Subcutaneous abdominal adipose tissue (tissue), 5 donors: ENCODE data around the gene TRIO.

Experiments used
- H3K27ac ChIP-seq: one replicate; pipeline ENCODE4 v1.7.0; 2013; ENCODE audit warnings: low read depth, mild to moderate bottlenecking, inconsistent platforms, low read length, moderate library complexity
- H3K27me3 ChIP-seq, 5 donors: one replicate each; pipeline ENCODE4 v1.7.0; 2013; ENCODE audit warnings: low read length in 5 of 5, inconsistent platforms in 1 of 5; ENCODE audit not compliant: control insufficient read depth in 5 of 5, insufficient read depth in 4 of 5
- H3K36me3 ChIP-seq, 5 donors: one replicate each; pipeline ENCODE4 v1.7.0; 2013; ENCODE audit warnings: low read length in 5 of 5; ENCODE audit not compliant: control insufficient read depth in 5 of 5, insufficient read depth in 5 of 5
- H3K4me1 ChIP-seq, 5 donors: one replicate each; pipeline ENCODE4 v1.7.0; 2013; ENCODE audit warnings: low read length in 5 of 5, mild to moderate bottlenecking in 3 of 5, moderate library complexity in 1 of 5; ENCODE audit not compliant: control insufficient read depth in 5 of 5, insufficient read depth in 5 of 5
- H3K4me3 ChIP-seq, 5 donors: one replicate each; pipeline ENCODE4 v1.7.0; 2013; ENCODE audit warnings: low read length in 5 of 5, low read depth in 1 of 5
- H3K9ac ChIP-seq, 5 donors: one replicate each; pipeline ENCODE4 v1.7.0; 2013; ENCODE audit warnings: low read length in 5 of 5, mild to moderate bottlenecking in 4 of 5, moderate library complexity in 3 of 5
- H3K9me3 ChIP-seq, 5 donors: one replicate each; pipeline ENCODE4 v1.7.0; 2013; ENCODE audit warnings: low read length in 5 of 5; ENCODE audit not compliant: control insufficient read depth in 5 of 5
- donor health status: healthy.
- donor health status: healthy.
- donor health status: healthy.
- donor health status: healthy.
- donor health status: healthy.

TRIO gene

DNA sequence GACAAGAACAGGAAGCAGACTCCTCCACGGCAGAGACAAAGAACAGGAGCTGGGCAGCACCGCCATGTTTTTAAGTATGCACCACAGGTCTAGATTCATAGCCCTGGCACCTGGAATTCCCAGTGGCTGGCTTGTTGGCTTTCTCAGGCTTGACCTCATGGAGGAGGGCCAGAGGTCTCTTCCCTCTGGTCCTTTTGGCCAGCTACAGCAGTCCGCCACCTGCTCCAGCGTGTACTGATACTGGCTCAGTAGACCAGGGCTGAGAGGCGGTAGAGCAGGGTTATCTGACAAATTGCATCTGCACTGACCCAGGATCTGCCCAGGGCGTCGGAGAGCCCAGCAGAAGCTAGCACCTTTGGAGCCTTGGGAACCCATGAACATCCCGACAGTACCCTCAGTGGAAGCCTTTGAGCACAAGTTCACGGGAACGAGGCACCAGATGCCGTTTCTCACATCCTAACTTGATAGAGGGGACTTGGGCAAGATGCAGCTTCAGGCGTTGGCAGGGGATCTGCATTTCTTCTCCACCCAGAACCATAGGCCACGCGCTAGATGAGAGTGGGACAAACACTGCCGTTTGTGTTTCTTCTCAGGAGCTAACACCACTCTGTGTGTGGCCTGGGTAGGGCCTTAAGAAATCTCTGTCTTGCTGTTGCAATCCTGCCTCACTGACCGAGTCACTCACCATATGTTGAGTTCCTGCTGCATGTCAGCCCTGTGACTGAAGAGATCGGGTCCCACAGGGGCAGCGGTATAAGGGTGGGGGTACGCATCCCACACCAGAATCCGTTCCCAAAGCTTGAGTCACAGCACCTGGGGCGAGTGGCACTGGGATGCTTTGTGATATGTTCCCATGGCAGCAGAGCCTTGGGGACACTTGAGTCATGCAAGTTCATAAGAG lies 348.1 kb downstream of the TRIO start:
- Histone ChIP-seq H3K4me1 (peaks cover 10 to 38% (median 24%) of the 10 kb centered on the region in 5 donors), H3K9me3 (no peaks in the 10 kb centered on the region), H3K9ac (peak overlapping the region in 1 of 5 donors; percentile 33), H3K27ac (peak overlapping the region; percentile 43), H3K27me3 (no peaks in the 10 kb centered on the region), H3K4me3 (no peak overlapping the region), H3K36me3 (peaks cover 0 to 87% (median 74%) of the 10 kb centered on the region in 5 donors)

DNA sequence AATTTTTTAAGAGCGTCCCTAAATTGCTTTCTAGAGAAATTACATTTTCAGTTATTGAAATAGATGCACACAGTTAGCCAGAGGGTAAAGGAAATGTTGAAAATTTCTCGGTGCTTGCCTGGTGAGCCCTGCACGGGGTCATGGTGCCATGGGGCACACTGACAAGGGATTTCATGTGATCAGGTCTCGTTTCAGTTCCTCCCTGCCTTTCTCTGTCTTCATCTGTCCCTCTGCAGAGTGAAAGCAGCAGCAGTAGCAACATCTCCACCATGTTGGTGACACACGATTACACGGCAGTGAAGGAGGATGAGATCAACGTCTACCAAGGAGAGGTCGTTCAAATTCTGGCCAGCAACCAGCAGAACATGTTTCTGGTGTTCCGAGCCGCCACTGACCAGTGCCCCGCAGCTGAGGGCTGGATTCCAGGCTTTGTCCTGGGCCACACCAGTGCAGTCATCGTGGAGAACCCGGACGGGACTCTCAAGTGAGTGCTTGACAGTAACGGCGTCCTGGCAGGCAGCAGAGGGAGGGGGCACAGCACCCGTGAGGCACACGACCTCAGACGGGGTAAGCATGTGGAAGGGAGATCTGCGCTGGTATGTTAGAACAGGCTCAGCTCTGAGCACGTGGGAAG lies 349.3 kb downstream of the TRIO start:
- peaks cover 10 to 38% (median 24%) of the 10 kb centered on the region in 5 donors for H3K4me1 ChIP-seq
- H3K27me3 ChIP-seq: no peaks in the 10 kb centered on the region
- H3K27ac ChIP-seq: no peak overlapping the region
- H3K36me3 ChIP-seq: peaks cover under 1 to 89% (median 77%) of the 10 kb centered on the region in 5 donors
- H3K9me3 ChIP-seq: no peaks in the 10 kb centered on the region
- H3K4me3 ChIP-seq: no peak overlapping the region
- no peak overlapping the region for H3K9ac ChIP-seq

DNA sequence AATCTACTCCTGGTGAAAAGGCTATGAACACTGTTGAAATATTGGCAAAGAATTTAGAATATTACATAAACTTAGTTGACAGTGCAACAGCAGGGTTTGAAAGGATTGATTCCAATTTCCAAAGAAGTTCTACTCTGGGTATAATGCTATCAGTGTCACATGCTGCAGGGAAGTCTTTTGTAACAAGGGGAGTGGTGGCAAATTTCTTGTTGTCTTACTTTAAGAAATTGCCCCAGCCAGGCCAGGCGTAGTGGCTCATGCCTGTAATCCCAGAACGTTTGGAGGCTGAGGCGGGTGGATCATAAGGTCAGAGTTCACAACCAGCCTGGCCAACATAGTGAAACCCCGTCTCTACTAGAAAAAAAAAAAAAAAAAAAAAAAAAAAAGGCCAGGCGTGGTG lies 352.2 kb downstream of the TRIO start:
- Histone ChIP-seq H3K27ac (peak overlapping the region; percentile 38), H3K36me3 (peaks cover 3 to 89% (median 78%) of the 10 kb centered on the region in 5 donors), H3K4me1 (peaks cover 8 to 33% (median 21%) of the 10 kb centered on the region in 5 donors), H3K9ac (no peak overlapping the region), H3K9me3 (no peaks in the 10 kb centered on the region), H3K27me3 (no peaks in the 10 kb centered on the region), H3K4me3 (no peak overlapping the region)

DNA sequence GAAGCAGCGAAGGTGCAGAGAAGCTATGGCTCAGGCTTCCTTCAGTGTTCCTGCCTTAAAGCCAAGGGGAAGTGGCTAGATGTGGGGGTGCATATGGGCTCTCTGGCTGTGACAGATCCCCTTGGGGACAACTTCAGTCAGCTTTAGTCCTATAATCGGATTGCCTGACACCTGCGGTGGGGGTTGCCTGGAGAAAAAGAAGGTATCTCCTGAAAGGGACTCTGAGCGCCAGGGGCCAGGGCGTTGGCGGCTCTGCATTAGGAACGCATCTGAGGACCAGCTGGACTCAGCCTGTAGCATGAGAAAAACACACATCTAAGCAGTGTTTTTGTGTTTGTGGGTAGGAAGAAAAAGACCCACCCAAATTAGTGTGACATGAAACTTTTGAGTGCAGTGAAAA lies 354.2 kb downstream of the TRIO start:
- Histone ChIP-seq H3K9me3 (no peaks in the 10 kb centered on the region), H3K4me1 (peaks cover 0 to 14% (median 6%) of the 10 kb centered on the region in 5 donors), H3K36me3 (peaks cover 3 to 90% (median 77%) of the 10 kb centered on the region in 5 donors), H3K27ac (no peak overlapping the region), H3K27me3 (no peaks in the 10 kb centered on the region), H3K9ac (no peak overlapping the region), H3K4me3 (no peak overlapping the region)

DNA sequence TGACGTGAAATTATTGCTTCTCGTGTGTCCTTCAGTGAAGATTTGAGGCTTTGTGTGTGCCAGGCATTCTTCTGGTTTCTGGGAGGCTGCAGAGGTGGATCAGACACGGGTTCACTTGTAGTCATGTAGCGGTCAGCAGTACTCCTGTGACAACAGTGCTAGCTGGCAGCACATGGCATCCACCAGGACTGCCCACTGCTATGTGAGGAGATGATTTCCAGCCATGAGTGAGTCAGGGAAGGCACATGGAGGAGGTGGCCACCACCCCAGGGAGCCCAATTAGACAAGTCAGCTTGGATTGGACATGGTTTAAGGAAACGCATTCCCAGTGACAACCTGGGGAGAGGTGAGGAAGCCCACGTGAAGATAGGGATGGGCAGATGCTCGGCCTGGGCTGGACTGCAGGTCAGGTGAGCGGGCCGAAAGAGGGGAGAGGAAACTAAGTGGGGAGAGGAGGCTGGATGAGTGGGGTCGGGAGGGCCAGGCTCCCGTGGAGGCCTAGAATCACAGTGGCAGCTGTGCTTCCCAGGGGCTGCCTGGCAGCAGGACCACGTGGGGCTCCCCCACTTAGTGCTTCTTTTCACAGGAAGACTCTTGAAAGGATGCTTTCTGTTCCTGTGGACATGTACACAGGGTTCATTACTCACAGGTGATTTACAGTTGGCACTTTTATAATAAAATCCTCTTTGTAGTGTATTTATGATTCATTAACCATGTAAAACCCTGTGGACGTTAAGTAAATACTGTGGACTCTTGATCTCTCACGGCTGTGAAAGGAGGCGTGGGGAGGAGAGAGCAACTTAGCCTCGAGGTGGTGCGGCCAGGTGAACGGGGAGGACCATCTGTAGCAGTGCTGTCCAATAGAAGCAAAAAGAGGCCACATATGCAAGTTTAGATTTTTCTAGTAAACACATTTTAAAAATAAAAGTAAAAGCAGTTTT lies 358.5 kb downstream of the TRIO start:
- H3K4me1 ChIP-seq: peaks cover 0 to 4% (median 0%) of the 10 kb centered on the region in 5 donors
- H3K9me3 ChIP-seq: no peaks in the 10 kb centered on the region
- H3K36me3 ChIP-seq: peaks cover 3 to 97% (median 85%) of the 10 kb centered on the region in 5 donors
- H3K9ac ChIP-seq: no peak overlapping the region
- H3K4me3 ChIP-seq: no peak overlapping the region
- no peaks in the 10 kb centered on the region for H3K27me3 ChIP-seq
- no peak overlapping the region for H3K27ac ChIP-seq

DNA sequence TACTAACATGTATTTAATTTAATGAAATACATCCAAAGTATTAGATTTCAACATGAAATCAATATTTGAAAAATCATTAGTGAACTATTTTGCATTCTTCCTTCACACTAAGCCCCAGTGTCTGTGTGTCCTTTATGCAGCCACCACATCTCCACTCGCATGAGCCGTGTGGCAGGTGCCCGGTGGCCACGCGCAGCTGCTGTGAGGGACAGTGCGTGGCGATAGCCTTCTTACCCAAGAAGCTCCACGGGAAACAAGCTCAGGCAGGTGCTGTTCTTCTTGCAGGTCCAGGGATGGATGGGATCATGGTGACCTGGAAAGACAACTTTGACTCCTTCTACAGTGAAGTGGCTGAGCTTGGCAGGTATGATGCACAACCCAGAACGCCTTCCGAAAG lies 359.1 kb downstream of the TRIO start:
- H3K4me1 ChIP-seq: peaks cover 0 to 4% (median 0%) of the 10 kb centered on the region in 5 donors
- peaks cover 3 to 97% (median 85%) of the 10 kb centered on the region in 5 donors for H3K36me3 ChIP-seq
- H3K27me3 ChIP-seq: no peaks in the 10 kb centered on the region
- no peak overlapping the region for H3K27ac ChIP-seq
- H3K9ac ChIP-seq: no peak overlapping the region
- no peak overlapping the region for H3K4me3 ChIP-seq
- no peaks in the 10 kb centered on the region for H3K9me3 ChIP-seq

DNA sequence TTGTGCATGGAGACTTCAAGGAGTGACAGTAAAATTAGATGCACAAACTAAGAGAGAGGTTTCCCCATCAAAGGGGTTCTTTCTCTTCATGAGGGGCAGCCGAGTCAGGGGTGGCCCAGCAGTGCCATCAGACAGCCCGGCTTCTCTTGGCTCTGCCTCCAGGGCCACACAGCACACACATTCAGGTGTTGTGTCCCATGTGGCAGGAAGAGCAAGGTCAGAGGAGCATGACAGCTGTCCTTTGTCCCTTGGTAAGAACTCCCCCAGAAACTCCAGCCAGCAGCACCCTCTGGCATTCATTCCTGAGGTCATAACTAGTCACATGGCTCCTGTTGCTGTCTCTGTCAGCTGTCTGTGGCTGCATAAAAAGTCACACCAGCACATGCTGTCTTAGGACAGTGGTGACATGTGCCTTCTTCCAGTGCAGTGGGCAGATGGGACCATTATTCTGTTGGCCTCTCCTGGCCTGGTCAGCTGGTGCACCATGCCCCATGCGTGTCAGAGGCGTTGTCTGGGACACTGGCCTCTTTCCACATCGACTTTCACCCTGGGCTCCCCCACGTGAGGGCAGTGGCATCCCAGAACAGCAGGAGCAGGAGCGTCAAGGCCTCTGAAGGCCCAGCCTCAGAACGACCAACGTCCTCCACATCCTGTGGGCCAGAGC lies 360.0 kb downstream of the TRIO start:
- Histone ChIP-seq H3K4me1 (peaks cover 0 to 4% (median 0%) of the 10 kb centered on the region in 5 donors), H3K27ac (no peak overlapping the region), H3K4me3 (no peak overlapping the region), H3K36me3 (peaks cover 0 to 97% (median 85%) of the 10 kb centered on the region in 5 donors), H3K9ac (no peak overlapping the region), H3K27me3 (no peaks in the 10 kb centered on the region), H3K9me3 (no peaks in the 10 kb centered on the region)

DNA sequence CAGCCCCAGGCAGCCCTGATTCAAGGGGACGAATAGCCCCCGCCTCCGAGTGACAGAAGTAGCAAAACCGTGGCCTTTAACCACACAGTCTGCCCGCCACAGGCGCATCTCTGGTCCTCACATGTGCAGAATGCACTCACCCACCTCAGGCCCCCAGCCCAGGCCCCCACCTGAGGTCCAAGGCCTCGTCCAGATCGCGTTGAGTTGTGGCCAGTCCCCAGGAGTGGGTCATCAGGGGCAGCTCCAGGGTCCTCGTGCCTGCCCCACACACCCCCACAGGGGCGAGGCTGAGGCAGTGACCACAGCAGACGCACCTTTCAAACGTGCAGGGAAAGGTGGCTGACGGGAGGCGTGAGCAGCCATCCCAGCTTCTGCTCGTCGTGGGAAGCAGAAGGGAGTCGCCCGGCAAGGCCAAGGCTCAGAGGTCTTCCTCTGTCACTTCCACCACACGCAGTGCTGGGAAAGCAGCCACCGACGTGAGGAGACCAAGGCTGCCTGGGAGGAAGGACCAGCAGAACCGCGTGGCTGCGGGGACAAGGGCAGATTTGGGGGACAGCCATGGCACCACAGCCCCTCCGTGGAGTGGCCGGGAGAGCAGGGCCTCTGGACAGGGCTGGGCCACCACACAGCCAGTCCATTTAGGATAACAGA lies 360.7 kb downstream of the TRIO start:
- H3K4me1 ChIP-seq: peaks cover 0 to 4% (median 0%) of the 10 kb centered on the region in 5 donors
- no peak overlapping the region for H3K9ac ChIP-seq
- no peaks in the 10 kb centered on the region for H3K9me3 ChIP-seq
- H3K27ac ChIP-seq: no peak overlapping the region
- peaks cover 0 to 97% (median 85%) of the 10 kb centered on the region in 5 donors for H3K36me3 ChIP-seq
- no peak overlapping the region for H3K4me3 ChIP-seq
- H3K27me3 ChIP-seq: no peaks in the 10 kb centered on the region

DNA sequence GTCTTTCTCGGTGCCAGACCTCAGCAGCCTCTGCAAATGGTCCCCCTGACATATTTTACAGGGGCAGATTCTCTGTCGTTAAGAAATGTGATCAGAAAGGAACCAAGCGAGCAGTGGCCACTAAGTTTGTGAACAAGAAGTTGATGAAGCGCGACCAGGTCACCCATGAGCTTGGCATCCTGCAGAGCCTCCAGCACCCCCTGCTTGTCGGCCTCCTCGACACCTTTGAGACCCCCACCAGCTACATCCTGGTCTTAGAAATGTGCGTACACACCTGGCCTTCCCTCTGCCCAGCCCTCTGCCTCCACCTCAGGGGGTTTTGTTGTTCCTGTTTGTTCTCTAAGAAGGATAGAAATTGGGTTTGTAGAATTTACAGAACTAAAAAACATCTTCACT lies 361.2 kb downstream of the TRIO start:
- no peak overlapping the region for H3K27ac ChIP-seq
- H3K4me3 ChIP-seq: no peak overlapping the region
- no peaks in the 10 kb centered on the region for H3K9me3 ChIP-seq
- H3K36me3 ChIP-seq: peaks cover 0 to 92% (median 81%) of the 10 kb centered on the region in 5 donors
- H3K9ac ChIP-seq: no peak overlapping the region
- no peaks in the 10 kb centered on the region for H3K4me1 ChIP-seq
- H3K27me3 ChIP-seq: no peaks in the 10 kb centered on the region
